Uterus (tissue), 4 donors: ENCODE data around the gene TEK. TPM values are rescaled to one million over a fixed set of nuclear protein-coding genes. Genes with fewer than 3 reads are reported as not detected.
"Not testable (repeated sequence)": the region's sequence is repeated elsewhere in the genome, so short reads cannot be mapped to it uniquely, and the experiment has no call there.

Experiments
- DNase-seq, 2 donors: peaks; one replicate each; pipeline ENCODE4 v3.0.0-alpha.2; 2019 to 2020
- H3K27ac ChIP-seq, 2 donors: fragments of 200-600 bp; sonication (generic); 1 replicate in 1 of 2; 2 replicates in 1 of 2; pipeline ENCODE4 v1.5.1; 2016 to 2018
- H3K27me3 ChIP-seq, 2 donors: fragments of 200-600 bp; sonication (generic); one replicate each; pipeline ENCODE4 v1.5.1; 2018 to 2019; ENCODE audit warnings: control low read depth in 1 of 2
- H3K36me3 ChIP-seq, 2 donors: fragments of 200-600 bp; sonication (generic); one replicate each; pipeline ENCODE4 v1.5.1; 2019; ENCODE audit warnings: control low read depth in 1 of 2
- H3K4me1 ChIP-seq, 2 donors: fragments of 200-600 bp; sonication (generic); one replicate each; pipeline ENCODE4 v1.5.1; 2018 to 2019; ENCODE audit warnings: control low read depth in 1 of 2
- H3K4me3 ChIP-seq, 2 donors: fragments of 200-600 bp; sonication (generic); 1 replicate in 1 of 2; 2 replicates in 1 of 2; pipeline ENCODE4 v1.5.1; 2018 to 2019; ENCODE audit warnings: mild to moderate bottlenecking in 1 of 2
- H3K9me3 ChIP-seq, 2 donors: fragments of 200-600 bp; sonication (generic); one replicate each; pipeline ENCODE4 v1.5.1; 2019; ENCODE audit warnings: control low read depth in 1 of 2
- POLR2A ChIP-seq, 2 donors: fragments of 450-650 bp; IDR thresholded peaks; one replicate each; pipeline ENCODE4 v1.6.1; 2016; ENCODE audit warnings: antibody characterized with exemption in 2 of 2, mild to moderate bottlenecking in 1 of 2, moderate library complexity in 1 of 2
- intact Hi-C: fragments of 100-400 bp; cut with DNase I; formaldehyde crosslinking; loops from one replicate; pipeline ENCODE4 v1.15.1; 2023; ENCODE audit warnings: low total_unique reads
- total RNA-seq, 4 donors: library from RNA; depleted of rRNA in 3 of 4; stranded (reverse); fragments of >200 nt in 3 of 4; gene quantifications; one replicate each; pipeline versions ENCODE4 v1.1.0 to v1.2.4, GENCODE V29; 2014 to 2023
- TF ChIP-seq, protein P1 (sequence below), 4 experiments: fragments of 200-600 bp in 2 of 4; fragments of 450-650 bp in 2 of 4; sonication (generic) in 2 of 4; IDR thresholded peaks; one replicate each; pipeline ENCODE4 v1.5.1; 2016 to 2019; ENCODE audit warnings: antibody characterized with exemption in 4 of 4, mild to moderate bottlenecking in 2 of 4, moderate library complexity in 1 of 4
- donor health status: DM: yes; HTN: yes; CAD: no.

The TEK gene
- total RNA-seq, 4 donors from 2014 or later, result 13.5 to 61.3 (median 34.2) TPM

DNA sequence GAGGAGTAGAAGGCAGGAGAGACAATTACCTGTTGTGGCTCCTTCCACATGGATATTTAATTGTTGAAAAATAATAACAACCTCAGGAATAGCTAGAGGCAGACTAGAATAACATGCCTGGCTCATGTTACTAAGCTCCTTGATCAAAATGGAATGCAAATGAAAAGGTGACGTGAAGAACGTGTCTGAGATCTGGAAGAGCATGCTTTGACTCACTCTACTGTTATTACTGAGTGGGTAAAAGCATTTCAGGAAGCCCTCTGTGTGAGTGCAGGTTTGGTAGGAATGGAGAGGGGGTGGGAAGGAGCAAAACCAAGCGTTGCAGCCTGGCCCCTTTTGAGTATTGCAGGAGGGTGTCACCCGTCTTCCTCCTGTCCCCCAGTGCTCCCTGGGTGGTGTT, 103.2 kb downstream of the TEK start:
- Histone ChIP-seq H3K27me3 (no peaks in the 10 kb centered on the region), H3K4me3 (no peak overlapping the region), H3K36me3 (no peaks in the 10 kb centered on the region), H3K9me3 (no peaks in the 10 kb centered on the region), H3K27ac (no peak overlapping the region), H3K4me1 (no peaks in the 10 kb centered on the region)
- TF ChIP-seq, protein P1, sequence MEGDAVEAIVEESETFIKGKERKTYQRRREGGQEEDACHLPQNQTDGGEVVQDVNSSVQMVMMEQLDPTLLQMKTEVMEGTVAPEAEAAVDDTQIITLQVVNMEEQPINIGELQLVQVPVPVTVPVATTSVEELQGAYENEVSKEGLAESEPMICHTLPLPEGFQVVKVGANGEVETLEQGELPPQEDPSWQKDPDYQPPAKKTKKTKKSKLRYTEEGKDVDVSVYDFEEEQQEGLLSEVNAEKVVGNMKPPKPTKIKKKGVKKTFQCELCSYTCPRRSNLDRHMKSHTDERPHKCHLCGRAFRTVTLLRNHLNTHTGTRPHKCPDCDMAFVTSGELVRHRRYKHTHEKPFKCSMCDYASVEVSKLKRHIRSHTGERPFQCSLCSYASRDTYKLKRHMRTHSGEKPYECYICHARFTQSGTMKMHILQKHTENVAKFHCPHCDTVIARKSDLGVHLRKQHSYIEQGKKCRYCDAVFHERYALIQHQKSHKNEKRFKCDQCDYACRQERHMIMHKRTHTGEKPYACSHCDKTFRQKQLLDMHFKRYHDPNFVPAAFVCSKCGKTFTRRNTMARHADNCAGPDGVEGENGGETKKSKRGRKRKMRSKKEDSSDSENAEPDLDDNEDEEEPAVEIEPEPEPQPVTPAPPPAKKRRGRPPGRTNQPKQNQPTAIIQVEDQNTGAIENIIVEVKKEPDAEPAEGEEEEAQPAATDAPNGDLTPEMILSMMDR (IDR thresholded peaks at IDR 0.05), result no peak
- no peak for TF ChIP-seq POLR2A (IDR thresholded peaks at IDR 0.05)
- DNase-seq, result no peak
- intact Hi-C loops, result no loop called here

DNA sequence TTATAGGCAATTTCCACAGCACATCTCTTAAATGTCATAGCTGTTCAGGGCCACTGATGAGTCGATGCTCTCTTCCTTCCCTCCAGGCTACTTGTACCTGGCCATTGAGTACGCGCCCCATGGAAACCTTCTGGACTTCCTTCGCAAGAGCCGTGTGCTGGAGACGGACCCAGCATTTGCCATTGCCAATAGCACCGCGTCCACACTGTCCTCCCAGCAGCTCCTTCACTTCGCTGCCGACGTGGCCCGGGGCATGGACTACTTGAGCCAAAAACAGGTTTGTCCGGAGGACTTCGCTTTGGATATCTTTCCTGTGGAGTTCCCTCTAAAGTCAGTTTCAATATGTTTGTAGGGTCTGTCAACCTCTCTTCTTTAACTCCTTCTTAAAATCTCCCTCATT, 103.6 kb downstream of the TEK start:
- intact Hi-C loops, result no loop called here
- Histone ChIP-seq H3K9me3 (no peaks in the 10 kb centered on the region), H3K27me3 (no peaks in the 10 kb centered on the region), H3K4me1 (no peaks in the 10 kb centered on the region), H3K27ac (no peak overlapping the region), H3K36me3 (no peaks in the 10 kb centered on the region), H3K4me3 (no peak overlapping the region)
- no peak for DNase-seq
- no peak for TF ChIP-seq POLR2A (IDR thresholded peaks at IDR 0.05)
- TF ChIP-seq, protein P1 (IDR thresholded peaks at IDR 0.05), result no peak

DNA sequence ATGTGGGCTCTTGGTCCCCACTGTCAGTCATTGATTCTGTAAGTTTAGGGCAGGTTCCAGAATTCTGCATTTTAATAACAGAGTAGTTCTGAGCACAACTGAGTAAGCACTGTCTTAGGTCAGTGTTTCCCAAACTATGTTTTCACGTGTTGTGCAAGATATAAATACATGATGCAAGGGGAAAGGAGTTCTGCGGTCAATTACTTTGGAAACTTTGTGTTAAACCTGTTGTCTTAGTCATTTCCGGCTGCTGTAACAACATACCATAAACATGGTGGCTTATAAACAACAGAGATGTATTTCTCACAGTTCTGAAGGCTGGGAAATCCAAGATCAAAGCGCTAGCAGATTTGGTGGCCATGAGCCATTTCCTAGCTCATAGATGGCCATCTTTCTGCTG, 118.2 kb downstream of the TEK start:
- TF ChIP-seq, protein P1 (IDR thresholded peaks at IDR 0.05), result no peak
- no peak for TF ChIP-seq POLR2A (IDR thresholded peaks at IDR 0.05)
- intact Hi-C loops, result no loop called here
- no peaks in the 10 kb centered on the region for H3K4me1 ChIP-seq
- H3K4me3 ChIP-seq, result no peak overlapping the region
- no peaks in the 10 kb centered on the region for H3K27me3 ChIP-seq
- H3K9me3 ChIP-seq, result peaks cover 0 to 7% of the 10 kb centered on the region in 2 donors
- H3K36me3 ChIP-seq, result no peaks in the 10 kb centered on the region
- no peak overlapping the region for H3K27ac ChIP-seq
- DNase-seq, result no peak

DNA sequence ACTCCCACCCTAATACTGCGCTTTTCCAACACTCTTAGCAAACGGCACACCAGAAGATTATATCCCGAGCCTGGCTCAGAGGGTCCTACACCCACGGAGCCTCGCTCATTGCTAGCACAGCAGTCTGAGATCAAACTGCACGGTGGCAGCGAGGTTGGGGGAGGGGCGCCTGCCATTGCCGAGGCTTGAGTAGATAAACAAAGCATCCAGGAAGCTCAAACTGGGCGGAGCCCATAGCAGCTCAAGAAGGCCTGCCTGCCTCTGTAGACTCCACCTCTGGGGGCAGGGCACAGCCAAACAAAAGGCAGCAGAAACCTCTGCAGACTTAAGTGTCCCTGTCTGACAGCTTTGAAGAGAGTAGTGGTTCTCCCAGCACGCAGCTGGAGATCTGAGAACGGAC, 130.6 kb downstream of the TEK start:
- H3K27ac ChIP-seq, H3K36me3 ChIP-seq, H3K4me3 ChIP-seq, H3K27me3 ChIP-seq, H3K4me1 ChIP-seq, DNase-seq, intact Hi-C loops, H3K9me3 ChIP-seq: not testable (repeated sequence)

DNA sequence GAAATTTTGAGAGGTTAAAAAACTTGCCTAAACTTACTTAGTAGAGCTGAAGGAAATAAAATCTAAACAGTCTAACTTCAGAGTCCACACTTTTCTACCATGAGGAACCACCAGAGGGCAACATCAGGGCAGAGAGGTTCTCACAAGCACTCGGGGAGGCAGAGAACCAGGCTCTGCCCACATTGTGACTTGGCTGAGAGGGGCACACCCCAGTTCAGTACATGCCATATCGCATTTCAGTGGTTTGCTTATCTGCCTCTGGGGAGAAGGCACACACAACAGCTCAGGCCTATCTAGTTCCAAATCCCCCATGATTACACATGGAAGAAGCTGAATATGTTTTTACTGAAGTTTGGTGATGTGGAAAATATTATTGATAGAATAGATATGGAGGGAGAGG, 138.7 kb downstream of the TEK start:
- H3K27ac ChIP-seq, result no peak overlapping the region
- intact Hi-C loops, result no loop called here
- DNase-seq, result no peak
- no peaks in the 10 kb centered on the region for H3K27me3 ChIP-seq
- TF ChIP-seq, protein P1 (IDR thresholded peaks at IDR 0.05), result no peak
- no peak for TF ChIP-seq POLR2A (IDR thresholded peaks at IDR 0.05)
- no peaks in the 10 kb centered on the region for H3K36me3 ChIP-seq
- no peaks in the 10 kb centered on the region for H3K4me1 ChIP-seq
- H3K4me3 ChIP-seq, result no peak overlapping the region
- H3K9me3 ChIP-seq, result no peaks in the 10 kb centered on the region

DNA sequence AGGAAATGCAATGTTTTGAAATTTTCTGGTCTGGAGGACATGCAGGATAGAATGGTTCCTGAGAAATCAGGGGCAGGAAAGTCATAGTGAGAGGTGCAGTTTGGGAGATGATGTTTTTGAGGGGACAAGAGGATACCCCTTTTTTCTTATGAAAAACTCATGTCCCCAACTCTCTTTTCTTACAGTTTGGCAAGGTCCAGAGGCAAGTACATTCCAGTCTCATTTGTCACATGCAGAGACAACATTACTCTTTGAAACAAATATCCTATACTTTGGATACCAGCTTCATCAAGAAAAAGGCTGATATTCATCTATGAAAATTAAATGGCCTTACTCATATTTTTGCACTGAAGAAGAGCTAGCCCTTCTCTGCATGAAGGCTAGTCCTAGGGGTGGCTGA, 139.7 kb downstream of the TEK start:
- no peak overlapping the region for H3K4me3 ChIP-seq
- no peaks in the 10 kb centered on the region for H3K9me3 ChIP-seq
- no peak for TF ChIP-seq POLR2A (IDR thresholded peaks at IDR 0.05)
- TF ChIP-seq, protein P1 (IDR thresholded peaks at IDR 0.05), result no peak

More for the DNA sequence above, 139.7 kb downstream of the TEK start:
- intact Hi-C loops, result no loop called here
- no peak overlapping the region for H3K27ac ChIP-seq
- no peaks in the 10 kb centered on the region for H3K36me3 ChIP-seq
- H3K27me3 ChIP-seq, result no peaks in the 10 kb centered on the region
- DNase-seq, result no peak
- no peaks in the 10 kb centered on the region for H3K4me1 ChIP-seq
